Measurements from ENCODE around the gene ATP2C1.

The ATP2C1 gene

DNA sequence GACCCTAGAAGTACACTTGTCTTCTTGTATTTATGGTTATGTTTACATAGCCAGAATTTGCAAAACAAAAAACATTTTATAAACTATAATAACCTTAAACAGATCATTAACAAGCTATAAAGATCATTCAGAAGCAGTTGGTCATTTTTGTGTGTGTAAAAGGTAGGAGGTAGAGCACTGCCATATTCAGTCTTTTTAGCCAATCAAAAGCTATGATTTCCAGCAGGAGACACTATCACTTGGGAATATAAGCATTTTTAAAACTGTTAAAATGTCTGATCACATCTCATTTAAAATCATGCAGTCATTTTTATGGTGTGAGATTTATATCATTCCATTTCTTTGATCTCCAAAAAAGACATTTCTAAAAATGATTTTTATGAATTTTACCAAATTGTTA lies 42.6 kb upstream of the ATP2C1 start:
- Histone ChIP-seq H3K9ac (ENCODE audit: low read length) (no peak overlapping the region), H3K27ac (ENCODE audit: low read depth, low read length) (no peak overlapping the region), H3K4me3 (ENCODE audit: insufficient read depth, low read length, poor library complexity, severe bottlenecking) (no peak overlapping the region)

DNA sequence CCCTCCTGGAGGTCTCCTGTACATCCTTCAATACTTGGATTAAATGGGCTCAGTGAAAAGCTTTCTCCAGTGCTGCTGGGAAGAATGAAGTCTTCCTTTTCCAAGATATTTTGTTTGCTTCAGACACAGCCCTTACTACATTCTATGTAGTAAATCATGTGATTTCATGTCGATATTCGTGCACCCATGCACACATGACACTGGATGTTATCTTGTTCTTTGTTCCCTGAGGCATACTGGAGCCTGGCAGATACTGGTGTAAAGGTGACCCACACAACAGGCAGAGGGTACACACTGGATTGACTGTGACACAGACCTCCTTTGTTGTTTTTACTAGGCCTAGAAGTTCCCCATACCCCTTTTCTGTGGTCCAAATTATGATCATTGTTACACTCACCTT lies 40.3 kb upstream of the ATP2C1 start:
- H4K20me1 ChIP-seq (ENCODE audit: low read depth, low read length) = no peaks in the 10 kb centered on the region
- H2AFZ ChIP-seq (ENCODE audit: low read depth, low read length, severe bottlenecking) = no peak overlapping the region
- H3K27ac ChIP-seq (ENCODE audit: low read depth, low read length) = no peak overlapping the region
- no peak overlapping the region for H3K4me2 ChIP-seq (ENCODE audit: low read depth, low read length, poor library complexity, severe bottlenecking)
- no peaks in the 10 kb centered on the region for H3K9me2 ChIP-seq (replicated peaks; ENCODE audit: insufficient read depth, low read length)
- H3K9me3 ChIP-seq (ENCODE audit: insufficient read depth, low read length) = no peaks in the 10 kb centered on the region
- H3K4me3 ChIP-seq (ENCODE audit: insufficient read depth, low read length, poor library complexity, severe bottlenecking) = no peak overlapping the region
- no peaks in the 10 kb centered on the region; the same call in 1 of the 2 replicates for H3K27me3 ChIP-seq (ENCODE audit: low read length)
- H3K9ac ChIP-seq (ENCODE audit: low read length) = no peak overlapping the region
- no peaks in the 10 kb centered on the region for H3K79me2 ChIP-seq (ENCODE audit: insufficient read depth, low read length)
- H3K36me3 ChIP-seq (ENCODE audit: low read length) = no peaks in the 10 kb centered on the region
- no peaks in the 10 kb centered on the region for H3F3A ChIP-seq (ENCODE audit: insufficient read depth)
- TF ChIP-seq, protein P1, sequence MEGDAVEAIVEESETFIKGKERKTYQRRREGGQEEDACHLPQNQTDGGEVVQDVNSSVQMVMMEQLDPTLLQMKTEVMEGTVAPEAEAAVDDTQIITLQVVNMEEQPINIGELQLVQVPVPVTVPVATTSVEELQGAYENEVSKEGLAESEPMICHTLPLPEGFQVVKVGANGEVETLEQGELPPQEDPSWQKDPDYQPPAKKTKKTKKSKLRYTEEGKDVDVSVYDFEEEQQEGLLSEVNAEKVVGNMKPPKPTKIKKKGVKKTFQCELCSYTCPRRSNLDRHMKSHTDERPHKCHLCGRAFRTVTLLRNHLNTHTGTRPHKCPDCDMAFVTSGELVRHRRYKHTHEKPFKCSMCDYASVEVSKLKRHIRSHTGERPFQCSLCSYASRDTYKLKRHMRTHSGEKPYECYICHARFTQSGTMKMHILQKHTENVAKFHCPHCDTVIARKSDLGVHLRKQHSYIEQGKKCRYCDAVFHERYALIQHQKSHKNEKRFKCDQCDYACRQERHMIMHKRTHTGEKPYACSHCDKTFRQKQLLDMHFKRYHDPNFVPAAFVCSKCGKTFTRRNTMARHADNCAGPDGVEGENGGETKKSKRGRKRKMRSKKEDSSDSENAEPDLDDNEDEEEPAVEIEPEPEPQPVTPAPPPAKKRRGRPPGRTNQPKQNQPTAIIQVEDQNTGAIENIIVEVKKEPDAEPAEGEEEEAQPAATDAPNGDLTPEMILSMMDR (IDR thresholded peaks at IDR 0.05; ENCODE audit: insufficient read depth, low read length, poor library complexity, severe bottlenecking) = no peak
- no peak for TF ChIP-seq EZH2phosphoT487 (conservative IDR thresholded peaks at IDR 0.05; ENCODE audit: low read length)

More for the DNA sequence above, 42.6 kb upstream of the ATP2C1 start:
- no peaks in the 10 kb centered on the region for H3K9me2 ChIP-seq (replicated peaks; ENCODE audit: insufficient read depth, low read length)
- H3K4me2 ChIP-seq (ENCODE audit: low read depth, low read length, poor library complexity, severe bottlenecking) = no peak overlapping the region
- H3K79me2 ChIP-seq (ENCODE audit: insufficient read depth, low read length) = no peaks in the 10 kb centered on the region
- H4K20me1 ChIP-seq (ENCODE audit: low read depth, low read length) = no peaks in the 10 kb centered on the region
- no peaks in the 10 kb centered on the region; the same call in 1 of the 2 replicates for H3K27me3 ChIP-seq (ENCODE audit: low read length)
- TF ChIP-seq EZH2phosphoT487 (conservative IDR thresholded peaks at IDR 0.05; ENCODE audit: low read length) = no peak
- TF ChIP-seq, protein P1 (IDR thresholded peaks at IDR 0.05; ENCODE audit: insufficient read depth, low read length, poor library complexity, severe bottlenecking) = no peak
- H3F3A ChIP-seq (ENCODE audit: insufficient read depth) = no peaks in the 10 kb centered on the region
- no peak overlapping the region for H2AFZ ChIP-seq (ENCODE audit: low read depth, low read length, severe bottlenecking)
- no peaks in the 10 kb centered on the region for H3K9me3 ChIP-seq (ENCODE audit: insufficient read depth, low read length)
- H3K36me3 ChIP-seq (ENCODE audit: low read length) = no peaks in the 10 kb centered on the region

DNA sequence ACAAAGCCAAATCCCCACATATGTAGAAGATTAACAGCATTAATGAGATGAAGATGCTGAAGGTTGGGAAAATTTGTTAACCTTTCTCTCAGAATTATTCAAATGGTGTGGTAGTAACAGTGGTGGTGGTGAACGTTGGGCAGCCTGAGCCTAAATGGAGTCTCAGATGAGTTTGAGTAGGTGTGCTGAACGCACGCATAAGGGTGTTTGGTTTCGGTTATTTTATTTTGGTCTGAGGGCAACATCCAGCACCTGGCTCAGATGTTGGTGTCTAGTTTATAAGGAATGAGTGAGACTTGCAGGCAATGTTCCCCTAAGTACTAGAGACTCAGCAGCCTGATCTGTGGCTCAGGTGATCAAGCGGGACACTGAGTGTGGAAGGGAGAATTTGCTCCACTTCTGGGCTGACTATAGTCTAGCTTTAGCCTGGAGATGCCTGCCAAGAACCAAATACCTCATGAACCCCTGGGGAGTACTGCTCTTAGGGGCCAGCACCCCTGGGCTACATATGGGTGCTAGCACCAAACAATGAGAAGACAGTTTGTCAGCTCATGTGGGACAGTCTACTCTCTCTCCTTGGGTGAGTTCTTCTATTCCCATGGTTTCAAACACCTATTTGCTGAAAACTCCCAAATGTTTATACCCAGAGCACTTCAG lies 39.5 kb upstream of the ATP2C1 start:
- H3K4me2 ChIP-seq (ENCODE audit: low read depth, low read length, poor library complexity, severe bottlenecking) = no peak overlapping the region
- H3K27ac ChIP-seq (ENCODE audit: low read depth, low read length) = no peak overlapping the region
- H3K9me2 ChIP-seq (replicated peaks; ENCODE audit: insufficient read depth, low read length) = no peaks in the 10 kb centered on the region
- H3K9ac ChIP-seq (ENCODE audit: low read length) = no peak overlapping the region
- H3K9me3 ChIP-seq (ENCODE audit: insufficient read depth, low read length) = no peaks in the 10 kb centered on the region
- H3K27me3 ChIP-seq (ENCODE audit: low read length) = no peaks in the 10 kb centered on the region; the same call in 1 of the 2 replicates
- H3F3A ChIP-seq (ENCODE audit: insufficient read depth) = no peaks in the 10 kb centered on the region
- H2AFZ ChIP-seq (ENCODE audit: low read depth, low read length, severe bottlenecking) = no peak overlapping the region
- H3K4me3 ChIP-seq (ENCODE audit: insufficient read depth, low read length, poor library complexity, severe bottlenecking) = no peak overlapping the region
- TF ChIP-seq, protein P1 (IDR thresholded peaks at IDR 0.05; ENCODE audit: insufficient read depth, low read length, poor library complexity, severe bottlenecking) = no peak
- no peak for TF ChIP-seq EZH2phosphoT487 (conservative IDR thresholded peaks at IDR 0.05; ENCODE audit: low read length)
- no peaks in the 10 kb centered on the region for H3K79me2 ChIP-seq (ENCODE audit: insufficient read depth, low read length)
- no peaks in the 10 kb centered on the region for H4K20me1 ChIP-seq (ENCODE audit: low read depth, low read length)
- no peaks in the 10 kb centered on the region for H3K36me3 ChIP-seq (ENCODE audit: low read length)

All from SU-DHL-6 (cell line).